ENCODE results near the gene STRAP. TPM values are rescaled to one million over a fixed set of nuclear protein-coding genes. Genes with fewer than 3 reads are reported as not detected.

Gene STRAP
- total and polyA plus RNA-seq, 9 donors, result 31.7 to 91.4 (median 81.2) TPM

GRCh38 chr12:15859116-15859515, 23.1 kb upstream of the STRAP start:
- Histone ChIP-seq H3K27me3 (no peaks in the 10 kb centered on the region), H3K4me3 (no peak overlapping the region), H3K36me3 (no peaks in the 10 kb centered on the region), H3K4me1 (ENCODE audit: insufficient read depth) (peaks cover 1% of the 10 kb centered on the region), H3K27ac (no peak overlapping the region), H3K9me3 (no peaks in the 10 kb centered on the region)
- no peak for DNase-seq
- TF ChIP-seq EP300 (IDR thresholded peaks at IDR 0.05) (no peak), POLR2A (IDR thresholded peaks at IDR 0.05) (no peak), CTCF (IDR thresholded peaks at IDR 0.05) (no peak)
- intact Hi-C loops (cut with DNase I), result loop anchor here in 3 of 4 donors (2.0 to 10.0 kb wide), 2 partner anchors 272 to 584 kb away; no protein-coding TSS in a partner anchor
- 78 to 83% (median 81%) methylated on average over 4 of the region's 4 CpGs for WGBS, 3 donors

GRCh38 chr12:15861404-15861803, 20.8 kb upstream of the STRAP start:
- Histone ChIP-seq H3K27me3 (no peaks in the 10 kb centered on the region), H3K4me3 (no peak overlapping the region), H3K36me3 (no peaks in the 10 kb centered on the region), H3K4me1 (ENCODE audit: insufficient read depth) (no peaks in the 10 kb centered on the region), H3K27ac (no peak overlapping the region), H3K9me3 (no peaks in the 10 kb centered on the region)
- WGBS, 3 donors, result 6 to 17% (median 8%) methylated on average over 1 of the region's 1 CpG
- no peak for TF ChIP-seq EP300 (IDR thresholded peaks at IDR 0.05)
- TF ChIP-seq POLR2A (IDR thresholded peaks at IDR 0.05), result no peak
- TF ChIP-seq CTCF (IDR thresholded peaks at IDR 0.05), result no peak
- intact Hi-C loops (cut with DNase I), result loop anchor here in 1 of 4 donors (10.0 kb wide), 1 partner anchor 567 kb away; no protein-coding TSS in a partner anchor
- no peak for DNase-seq

GRCh38 chr12:15862840-15863239, 19.3 kb upstream of the STRAP start:
- no peaks in the 10 kb centered on the region for H3K36me3 ChIP-seq
- no peak for TF ChIP-seq CTCF (IDR thresholded peaks at IDR 0.05)
- TF ChIP-seq EP300 (IDR thresholded peaks at IDR 0.05), result no peak
- TF ChIP-seq POLR2A (IDR thresholded peaks at IDR 0.05), result no peak
- no peak overlapping the region for H3K27ac ChIP-seq
- DNase-seq, result no peak
- no peaks in the 10 kb centered on the region for H3K27me3 ChIP-seq
- 95 to 96% (median 95%) methylated on average over 1 of the region's 1 CpG for WGBS, 3 donors
- H3K9me3 ChIP-seq, result no peaks in the 10 kb centered on the region
- H3K4me3 ChIP-seq, result no peak overlapping the region
- intact Hi-C loops (cut with DNase I), result loop anchor here in 1 of 4 donors (10.0 kb wide), 1 partner anchor 568 kb away; no protein-coding TSS in a partner anchor
- H3K4me1 ChIP-seq (ENCODE audit: insufficient read depth), result no peaks in the 10 kb centered on the region

GRCh38 chr12:15863372-15863771, 18.8 kb upstream of the STRAP start:
- TF ChIP-seq POLR2A (IDR thresholded peaks at IDR 0.05), result no peak
- TF ChIP-seq CTCF (IDR thresholded peaks at IDR 0.05), result no peak
- TF ChIP-seq EP300 (IDR thresholded peaks at IDR 0.05), result no peak
- H3K4me3 ChIP-seq, result no peak overlapping the region
- intact Hi-C loops (cut with DNase I), result loop anchor here in 1 of 4 donors (10.0 kb wide), 1 partner anchor 569 kb away; no protein-coding TSS in a partner anchor
- WGBS, 3 donors, result 63 to 68% (median 68%) methylated on average over 9 of the region's 9 CpGs
- DNase-seq, result no peak
- no peak overlapping the region for H3K27ac ChIP-seq
- H3K36me3 ChIP-seq, result no peaks in the 10 kb centered on the region
- no peaks in the 10 kb centered on the region for H3K9me3 ChIP-seq
- no peaks in the 10 kb centered on the region for H3K4me1 ChIP-seq (ENCODE audit: insufficient read depth)
- no peaks in the 10 kb centered on the region for H3K27me3 ChIP-seq
